GM10266 (cell line): ENCODE results near the gene ASPA.

Experiments
- DNase-seq: peaks from one replicate; pipeline ENCODE4 v3.0.0; 2012; ENCODE audit errors: extremely low spot score
- CTCF ChIP-seq: IDR thresholded peaks from 2 replicates; pipeline ENCODE4 v1.5.1; 2012; ENCODE audit warnings: mild to moderate bottlenecking, low read depth; ENCODE audit not compliant: control insufficient read depth, insufficient read depth; ENCODE audit errors: missing control alignments

ASPA gene

GRCh38 chr17:3534881-3535252 is 59.1 kb downstream of the ASPA start:
- DNase-seq, result peak; percentile 52
- TF ChIP-seq CTCF, result no peak

GRCh38 chr17:3535253-3535995 is 59.6 kb downstream of the ASPA start:
- peak; percentile 83 for DNase-seq

DNA sequence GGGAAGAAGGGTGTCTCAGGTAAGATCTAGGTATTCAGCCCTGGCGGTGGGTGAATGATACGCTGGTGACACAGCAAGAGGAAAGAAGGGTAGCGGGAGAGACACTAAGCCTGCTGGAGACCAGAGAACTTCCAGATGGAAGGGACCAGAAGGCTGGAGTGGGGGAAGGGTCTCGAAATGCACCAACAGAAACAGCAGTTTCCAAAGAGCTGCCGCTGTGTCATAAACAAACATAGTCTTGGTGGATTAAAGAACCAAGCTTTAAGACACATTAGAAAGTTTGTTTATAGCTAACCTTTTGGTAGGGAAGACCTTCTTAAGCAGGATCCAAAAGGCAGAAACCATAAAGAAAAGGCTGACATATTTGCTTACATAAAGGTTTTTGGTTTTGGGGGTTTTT is 60.9 kb downstream of the ASPA start:
- no peak for DNase-seq
- TF ChIP-seq CTCF, result no peak

More at GRCh38 chr17:3535253-3535995, 59.6 kb downstream of the ASPA start:
- TF ChIP-seq CTCF, result peak; percentile 82

GRCh38 chr17:3539881-3540540 is 64.2 kb downstream of the ASPA start:
- DNase-seq, result no peak
- TF ChIP-seq CTCF, result no peak

- no peak for DNase-seq
- TF ChIP-seq CTCF, result no peak
Observed at GRCh38 chr17:3542410-3543088, 66.8 kb downstream of the ASPA start.

DNA sequence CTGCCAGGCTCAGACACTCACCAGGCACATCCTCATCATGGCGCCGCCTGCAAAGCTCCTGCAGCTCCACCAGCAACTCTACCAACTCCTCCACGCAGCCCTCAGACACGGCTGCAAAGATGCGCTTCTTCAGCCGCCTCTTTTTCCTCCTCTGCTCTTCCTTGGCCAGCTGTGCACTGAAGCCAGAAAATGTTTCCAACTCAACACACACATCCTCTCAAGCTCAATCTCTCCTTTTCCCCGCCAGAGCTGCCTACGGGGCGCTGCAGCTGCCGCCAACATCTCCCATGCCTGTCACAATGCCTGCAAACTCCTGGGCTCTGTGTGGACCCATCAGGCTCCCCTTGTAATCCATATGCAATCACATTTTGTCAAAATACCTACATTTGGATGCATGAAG is 67.7 kb downstream of the ASPA start:
- DNase-seq, result no peak
- no peak for TF ChIP-seq CTCF

GRCh38 chr17:3544365-3544764 is 68.6 kb downstream of the ASPA start:
- no peak for TF ChIP-seq CTCF
- no peak for DNase-seq
